GM19372 (cell line): Measurements from ENCODE around the gene DGKB.

ENCODE experiments used
- ATAC-seq: cut with Tn5 transposase; IDR thresholded peaks from one replicate; pipeline ENCODE4 v1.9.1; 2021; ENCODE audit warnings: mild to moderate bottlenecking, low read depth, moderate library complexity; ENCODE audit not compliant: unreplicated experiment

DGKB gene

DNA sequence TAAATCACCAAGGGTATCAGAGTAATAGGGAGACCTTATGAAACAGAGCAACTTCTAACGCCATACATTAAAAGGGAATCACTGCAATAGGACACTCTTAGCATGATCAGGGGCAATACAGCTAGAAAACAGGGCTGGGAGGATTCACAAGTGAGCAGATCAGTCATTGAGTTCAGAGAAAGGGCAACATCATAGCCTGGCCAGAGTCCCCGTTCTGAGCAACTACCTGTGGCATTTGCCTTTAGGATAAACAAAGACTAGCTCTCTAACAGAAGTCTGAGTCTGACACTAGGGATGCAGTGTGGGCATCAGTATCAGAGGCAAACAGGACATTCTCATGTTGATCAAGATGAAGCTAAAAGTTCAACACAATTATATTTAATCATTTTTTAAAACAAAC is 297.9 kb downstream of the DGKB start:
- ATAC-seq = no peak

DNA sequence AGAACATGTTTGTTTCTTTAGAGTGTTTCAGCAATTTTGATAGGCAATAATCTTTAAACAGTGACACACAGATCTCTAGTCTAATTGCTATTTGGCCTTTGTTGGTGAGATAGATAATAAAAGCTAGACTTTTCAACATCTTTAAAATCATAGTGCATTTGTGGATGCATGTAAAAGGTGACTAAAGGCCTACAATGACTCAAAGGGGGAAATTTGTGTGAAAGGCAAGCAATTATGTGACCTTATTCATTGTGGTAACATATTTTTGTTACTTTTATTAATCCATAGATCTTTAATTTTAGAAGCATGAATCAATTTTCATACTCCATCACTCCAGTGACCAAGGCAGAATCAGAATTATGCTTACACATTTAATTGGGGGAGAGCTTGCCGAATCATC is 299.7 kb downstream of the DGKB start:
- no peak for ATAC-seq

DNA sequence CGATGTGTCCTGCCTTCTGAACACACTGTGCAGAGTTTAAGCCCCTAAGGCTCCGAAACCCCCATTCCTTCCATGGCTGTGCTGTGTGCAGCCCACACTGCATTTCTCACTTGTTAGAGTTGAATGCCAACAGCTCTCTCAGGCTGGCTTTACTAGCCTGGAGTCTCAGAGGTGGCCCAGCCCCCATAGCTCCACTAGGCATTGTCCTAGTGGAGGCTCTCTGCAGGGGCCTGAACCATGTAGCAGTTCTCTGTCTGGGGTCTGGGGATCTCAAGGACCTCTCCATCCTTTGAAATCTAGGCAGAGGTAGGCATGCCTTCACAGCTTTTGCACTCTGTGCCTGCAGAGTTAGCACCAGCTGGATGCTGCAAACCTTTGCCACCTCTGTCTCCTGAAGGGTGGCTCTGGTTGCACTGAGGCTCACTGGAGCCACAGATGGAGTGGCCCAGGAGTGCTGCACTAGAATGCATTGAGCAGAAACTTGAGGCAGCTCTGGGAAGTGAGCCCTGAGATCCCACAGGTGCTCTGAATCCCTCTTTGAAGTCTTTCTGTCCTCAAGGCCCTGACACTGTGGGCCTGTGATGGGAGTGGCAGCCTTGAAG is 301.7 kb downstream of the DGKB start:
- ATAC-seq = no peak

DNA sequence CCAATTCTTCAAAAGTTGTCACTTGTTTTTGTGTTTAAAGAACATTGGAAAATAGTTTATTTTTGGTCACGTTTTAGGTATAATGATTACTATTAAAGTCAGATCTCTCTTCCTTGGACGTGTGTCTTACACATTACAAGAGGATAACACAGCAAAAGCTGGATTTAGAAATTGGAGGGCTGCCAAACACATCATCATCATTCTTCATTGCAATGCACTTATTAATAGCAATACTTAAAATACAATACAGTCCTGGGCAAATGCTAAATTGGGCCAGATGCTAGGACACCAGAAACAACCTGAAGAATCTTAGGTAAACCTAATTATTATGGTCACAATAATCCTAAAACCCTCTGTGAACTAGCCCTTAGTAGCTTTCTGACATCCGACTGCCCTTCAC is 303.6 kb downstream of the DGKB start:
- ATAC-seq = no peak

DNA sequence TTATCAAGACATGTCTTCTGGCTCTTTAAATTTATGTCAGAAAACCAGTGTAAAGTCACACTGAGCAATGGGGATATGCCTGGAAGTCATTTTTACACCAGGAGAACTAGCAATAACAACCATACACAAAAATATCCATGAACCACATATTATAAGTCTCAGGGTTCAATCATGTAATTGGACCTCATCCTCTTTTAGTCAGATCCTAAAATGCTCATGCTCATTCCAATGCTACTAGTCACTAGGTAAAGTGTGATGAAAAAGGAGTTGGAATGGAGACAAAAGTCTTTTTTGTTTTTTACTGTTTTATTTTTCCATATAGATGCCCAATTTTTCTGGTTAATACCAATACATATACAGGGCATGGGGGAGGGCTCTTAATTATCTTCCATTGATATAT is 306.1 kb downstream of the DGKB start:
- ATAC-seq = no peak

DNA sequence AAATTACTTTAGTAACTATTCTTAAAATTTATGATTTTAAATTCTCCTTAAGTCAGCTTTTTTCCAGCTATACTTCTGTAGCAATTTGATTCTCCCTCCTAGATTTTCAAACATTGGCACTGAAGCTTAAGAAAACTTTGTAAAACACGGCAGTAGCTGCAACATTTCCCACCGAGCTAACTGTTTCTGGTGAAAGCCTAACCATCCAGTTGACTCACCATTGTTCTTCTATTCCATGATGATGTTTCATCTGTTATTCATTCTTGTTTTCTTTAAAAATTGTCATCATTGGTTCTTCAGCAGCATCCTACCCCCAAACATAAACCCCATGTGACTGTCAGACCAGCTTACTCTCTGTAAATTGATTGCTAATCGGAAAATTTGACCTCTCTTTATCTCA is 312.3 kb downstream of the DGKB start:
- ATAC-seq = no peak

DNA sequence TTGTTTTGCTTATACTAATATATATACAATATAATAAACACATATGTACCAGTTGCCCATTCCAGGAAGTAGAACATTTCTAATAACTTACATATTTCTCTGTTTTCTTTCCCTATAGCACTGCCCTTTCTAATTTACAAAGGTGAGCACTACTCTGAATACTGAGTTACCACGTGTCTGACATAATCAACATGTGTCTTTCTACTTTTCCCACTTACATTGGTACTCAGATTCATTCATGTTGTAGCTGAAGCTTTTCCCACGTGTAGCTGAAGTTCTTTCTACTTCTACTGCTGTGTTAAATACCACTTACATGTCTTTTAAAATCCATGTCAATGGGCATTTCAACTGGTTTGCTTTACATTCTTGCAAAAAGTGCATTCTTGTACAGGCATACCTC is 317.3 kb downstream of the DGKB start:
- ATAC-seq = no peak

DNA sequence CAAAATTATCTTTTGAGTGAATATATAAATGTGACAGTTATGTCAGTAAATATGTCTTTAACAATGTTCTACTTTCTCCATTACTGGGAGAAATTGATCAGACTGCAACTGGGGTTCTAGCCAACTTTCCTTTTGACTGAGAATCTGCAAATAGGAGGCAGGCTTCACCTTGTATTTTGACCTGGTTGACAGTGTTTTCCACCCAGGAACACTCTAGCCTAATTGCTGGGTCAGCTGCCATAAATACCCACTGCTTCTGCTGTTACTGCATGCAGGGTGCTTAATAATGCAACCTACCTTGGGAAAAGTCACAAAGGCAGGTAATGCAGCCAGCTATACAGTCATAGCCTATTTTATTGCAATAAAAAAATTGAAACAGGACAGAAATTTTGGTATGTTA is 319.0 kb downstream of the DGKB start:
- ATAC-seq = no peak

DNA sequence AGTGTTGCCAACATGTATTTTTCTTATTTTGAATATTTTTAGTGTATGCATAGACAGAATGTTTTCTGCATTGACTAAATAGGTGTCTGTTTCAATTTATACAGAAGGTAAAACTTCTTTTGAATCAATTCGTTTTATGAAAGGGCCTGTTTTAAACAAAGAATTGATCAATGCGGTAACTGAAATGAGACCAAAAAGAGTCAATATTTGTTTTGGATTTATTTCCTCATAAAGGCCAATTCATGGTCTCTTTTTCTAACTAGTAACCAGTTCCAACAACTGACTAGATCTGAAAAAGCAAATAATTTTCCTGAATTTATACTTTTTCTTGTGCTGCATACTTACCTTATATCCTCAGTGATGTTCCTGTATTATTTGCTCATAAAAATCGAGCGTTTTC is 320.5 kb downstream of the DGKB start:
- ATAC-seq = no peak

DNA sequence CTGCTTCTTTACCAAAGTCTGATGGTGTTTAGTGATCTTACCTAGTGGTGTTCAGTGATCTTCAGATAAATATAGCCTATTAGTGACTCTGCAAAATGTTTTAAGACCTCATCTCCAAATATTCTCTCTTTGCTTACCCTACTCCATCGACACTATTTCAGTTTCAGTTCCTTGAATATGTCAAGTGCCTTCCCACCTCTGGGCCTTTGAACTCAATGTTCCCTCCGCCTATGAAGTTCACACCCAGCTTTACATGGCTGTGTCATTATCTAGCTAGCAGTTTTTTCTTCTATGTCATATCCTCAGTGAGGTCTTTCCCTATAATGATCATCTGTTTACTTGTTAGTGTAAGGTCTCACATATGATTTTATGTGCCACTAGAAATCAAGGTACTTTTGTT is 322.6 kb downstream of the DGKB start:
- no peak for ATAC-seq

DNA sequence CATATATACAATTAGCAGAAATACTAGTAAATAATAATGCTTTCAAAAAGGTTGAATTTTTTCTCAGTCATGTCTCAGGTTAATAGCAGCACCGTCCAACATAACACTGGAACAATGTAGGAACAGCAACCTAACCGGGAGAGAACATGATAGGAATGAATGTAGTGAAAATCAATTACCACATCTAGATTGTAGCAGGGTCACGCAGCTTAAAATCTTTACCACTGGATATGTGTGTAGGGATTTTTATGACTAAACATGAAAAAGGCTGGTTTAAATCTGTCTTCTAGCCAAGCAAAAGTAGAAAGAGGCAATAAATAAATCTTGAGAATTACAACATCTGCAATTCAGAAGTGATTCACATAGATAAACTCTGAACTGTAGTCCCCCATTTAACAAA is 326.0 kb downstream of the DGKB start:
- no peak for ATAC-seq

DNA sequence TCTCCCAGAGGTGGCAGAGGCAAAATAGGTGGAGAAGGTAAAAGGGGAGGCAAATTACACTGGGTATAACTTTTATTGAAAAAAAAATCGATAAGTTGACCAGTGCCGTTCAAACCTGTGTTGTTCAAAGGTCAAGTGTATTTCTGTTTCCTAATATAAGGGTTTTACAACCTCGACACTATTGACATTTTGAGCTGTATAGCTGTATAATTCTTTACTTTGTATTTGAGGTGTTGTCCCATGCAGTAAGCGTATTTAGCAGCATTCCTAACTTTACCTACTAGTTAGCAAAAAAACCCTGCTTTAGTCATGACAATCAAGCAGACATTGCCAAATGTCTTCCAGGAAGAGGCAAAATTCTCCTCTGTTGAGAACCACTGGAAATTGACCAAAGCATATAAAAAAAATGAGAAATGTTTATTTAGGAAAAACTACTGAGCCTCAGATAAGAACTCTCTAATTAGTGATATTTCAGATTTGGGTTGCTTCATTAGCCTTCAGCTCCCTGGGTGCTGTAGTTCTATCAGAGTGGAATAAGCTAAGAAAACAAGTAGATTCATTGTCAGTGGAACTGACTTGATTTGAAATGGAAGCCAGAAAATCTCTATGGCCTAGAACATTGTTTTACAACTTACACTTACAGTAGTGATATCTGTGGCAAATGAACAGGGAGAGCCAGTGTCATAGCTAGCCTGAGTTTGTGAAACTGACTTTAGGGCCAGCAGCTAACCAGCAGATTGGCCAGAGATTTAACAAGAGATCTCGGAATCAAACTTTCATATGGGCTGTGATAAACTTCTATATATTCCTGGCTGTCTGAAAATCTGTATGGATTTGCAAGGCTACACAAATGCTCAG is 331.6 kb downstream of the DGKB start:
- no peak for ATAC-seq

DNA sequence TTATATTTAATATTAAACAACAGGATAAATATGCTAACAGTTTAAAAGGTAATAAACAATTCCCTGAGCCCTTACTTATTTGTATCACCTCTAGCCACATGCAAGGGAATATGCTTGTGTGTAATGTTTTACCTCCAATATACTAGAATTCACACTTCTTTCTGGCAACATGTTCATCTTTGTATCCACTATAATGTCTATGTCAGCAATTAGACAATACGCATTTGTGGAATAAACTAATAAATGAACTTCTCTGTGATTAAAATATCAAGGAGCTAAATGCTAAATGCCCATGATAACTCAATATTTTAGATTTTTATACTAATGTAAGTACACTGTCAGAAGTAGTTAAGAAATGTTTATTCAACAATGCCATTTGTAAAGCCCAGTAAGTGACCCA is 350.5 kb downstream of the DGKB start:
- no peak for ATAC-seq

DNA sequence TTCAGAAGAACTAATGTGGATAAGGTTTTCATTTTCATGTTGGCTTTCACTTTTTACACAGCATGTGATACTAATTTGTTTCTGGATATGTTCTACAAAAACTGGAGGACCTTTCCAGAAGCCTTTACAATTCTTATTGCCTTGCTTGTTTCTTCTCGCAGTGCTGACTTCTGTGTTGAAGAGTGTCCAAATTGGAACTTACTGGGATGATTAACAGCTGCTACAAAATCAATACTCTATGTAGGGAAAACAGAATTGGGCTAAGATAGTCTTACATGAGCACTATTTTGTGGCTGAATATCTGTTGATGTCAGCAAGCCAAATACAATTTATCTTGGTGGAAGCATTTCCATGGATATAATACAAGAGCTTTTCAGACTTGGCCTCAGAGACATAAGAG is 351.2 kb downstream of the DGKB start:
- no peak for ATAC-seq

DNA sequence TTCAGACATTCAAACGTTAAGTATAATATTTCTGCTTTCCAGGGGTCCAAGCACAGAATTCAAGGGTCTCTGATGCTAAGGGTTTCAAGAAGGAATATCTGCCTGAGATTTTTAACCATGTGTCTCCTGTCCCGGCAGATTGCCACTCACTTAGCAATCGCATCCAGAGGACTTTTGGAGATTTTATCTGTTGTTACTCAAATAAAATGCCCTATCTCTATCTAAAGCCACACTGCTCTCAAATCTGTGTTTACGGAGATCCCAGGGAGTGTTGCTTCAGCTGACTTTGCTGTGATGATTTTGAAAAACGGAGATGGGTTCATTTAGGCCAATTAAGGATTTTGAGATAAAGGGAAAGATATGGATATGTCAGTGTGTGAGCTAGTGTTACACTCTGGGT is 359.9 kb downstream of the DGKB start:
- no peak for ATAC-seq

DNA sequence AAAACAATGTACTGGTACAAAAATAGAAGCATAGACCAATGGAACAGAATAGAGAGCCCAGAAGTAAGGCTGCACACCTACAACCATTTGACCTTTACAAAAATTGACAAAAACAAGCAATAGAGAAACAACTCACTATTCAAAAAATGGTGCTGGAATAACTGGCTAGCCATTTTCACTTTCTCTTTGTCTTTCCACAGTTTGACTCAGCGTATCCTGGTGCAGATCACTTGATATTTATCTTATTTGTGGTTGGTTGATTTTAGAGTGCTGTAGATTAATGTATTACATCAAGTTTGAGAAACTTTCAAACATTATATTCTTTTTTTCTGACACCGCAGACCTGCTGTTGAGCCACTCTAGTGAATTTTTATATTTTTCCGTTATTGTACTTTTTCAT is 381.4 kb downstream of the DGKB start:
- no peak for ATAC-seq

DNA sequence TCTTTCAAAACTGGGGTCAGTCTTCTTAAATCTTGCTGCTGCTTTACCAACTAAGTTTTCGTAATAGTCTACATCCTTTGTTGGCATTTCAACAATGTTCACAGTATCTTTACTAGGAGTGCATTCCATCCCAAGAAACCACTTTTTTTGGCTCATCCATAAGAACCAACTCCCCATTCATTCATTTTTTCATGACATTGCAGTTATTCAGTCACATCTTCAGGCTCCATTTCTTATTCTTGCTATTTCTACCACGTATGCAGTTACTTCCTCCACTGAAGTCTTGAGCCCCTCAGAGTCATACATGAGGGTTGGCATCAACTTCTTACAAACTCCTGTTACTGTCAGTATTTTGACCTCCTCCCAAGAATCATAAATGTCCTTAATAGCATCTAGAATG is 392.3 kb downstream of the DGKB start:
- no peak for ATAC-seq

DNA sequence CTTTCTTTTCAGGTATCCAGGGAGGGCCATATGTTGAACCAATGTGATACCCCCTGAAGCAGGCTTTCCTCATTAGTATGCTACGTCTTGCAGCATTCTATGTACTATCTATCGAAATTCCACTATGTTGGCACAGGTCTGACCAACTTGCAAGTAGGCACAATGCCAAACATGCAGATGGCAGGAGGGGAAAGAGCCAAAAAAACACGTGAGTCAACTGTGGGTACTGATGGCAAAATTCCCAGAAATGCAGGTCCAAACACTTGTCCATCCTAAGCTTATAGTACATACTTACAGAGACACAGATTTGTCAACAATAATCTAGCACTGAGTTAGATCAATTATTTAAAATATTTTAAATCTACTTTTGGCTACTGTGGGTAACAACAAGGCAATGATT is 394.9 kb downstream of the DGKB start:
- ATAC-seq = no peak

DNA sequence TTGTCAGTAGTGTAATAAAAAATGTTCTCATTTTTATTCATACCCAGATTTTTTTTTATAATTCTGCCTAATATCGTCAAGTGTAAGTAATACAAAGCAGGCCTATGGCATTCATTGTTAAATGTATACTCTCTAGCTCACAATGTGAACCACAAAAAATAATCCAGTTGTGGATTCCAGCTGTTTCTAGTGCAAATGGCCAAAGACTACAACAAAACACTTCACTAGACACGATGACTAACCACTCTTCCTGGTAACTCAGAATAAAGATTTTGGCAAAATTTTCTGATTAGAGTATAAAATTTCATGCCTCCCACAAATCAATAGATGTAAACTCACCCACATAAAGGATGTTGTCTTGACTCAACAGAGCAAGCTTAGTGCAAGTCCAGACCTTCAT is 396.6 kb downstream of the DGKB start:
- ATAC-seq = no peak

DNA sequence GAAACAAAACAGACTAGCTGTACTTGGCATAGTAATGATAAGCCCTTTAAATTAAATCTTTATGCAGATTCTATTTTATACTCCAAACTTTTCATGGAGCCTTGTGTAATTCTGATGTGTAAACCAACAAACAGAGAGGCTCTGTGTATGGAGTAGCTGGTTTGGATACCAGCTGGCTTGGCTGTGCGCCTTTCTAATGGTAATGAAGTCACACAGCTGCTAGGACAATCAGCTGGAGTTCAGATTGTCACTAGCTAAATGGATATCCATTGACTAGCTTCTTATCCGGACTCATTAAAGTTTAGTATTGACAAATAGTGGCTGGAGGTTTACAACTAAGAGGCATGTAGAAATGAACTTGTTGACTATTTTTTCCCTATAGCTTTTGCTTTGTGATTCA is 398.4 kb downstream of the DGKB start:
- ATAC-seq = no peak

DNA sequence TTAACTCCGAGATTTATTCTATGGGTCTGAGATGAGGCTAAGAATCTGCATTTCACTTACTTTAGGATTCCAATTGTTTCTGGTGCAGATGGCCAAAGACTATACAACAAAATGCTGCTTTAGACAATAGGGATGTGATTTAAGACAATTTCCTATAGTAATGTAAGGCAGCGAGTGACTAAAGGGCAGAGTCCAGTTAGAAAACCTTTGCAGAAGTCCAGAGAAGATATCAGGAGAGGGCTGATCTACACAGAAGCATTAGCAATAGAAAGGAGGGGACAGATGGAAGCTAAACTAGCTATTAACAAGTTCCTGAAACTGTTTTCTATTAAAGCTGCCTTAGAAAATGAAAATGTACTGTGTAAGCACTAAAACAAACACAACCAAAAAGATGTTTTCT is 398.9 kb downstream of the DGKB start:
- ATAC-seq = no peak

DNA sequence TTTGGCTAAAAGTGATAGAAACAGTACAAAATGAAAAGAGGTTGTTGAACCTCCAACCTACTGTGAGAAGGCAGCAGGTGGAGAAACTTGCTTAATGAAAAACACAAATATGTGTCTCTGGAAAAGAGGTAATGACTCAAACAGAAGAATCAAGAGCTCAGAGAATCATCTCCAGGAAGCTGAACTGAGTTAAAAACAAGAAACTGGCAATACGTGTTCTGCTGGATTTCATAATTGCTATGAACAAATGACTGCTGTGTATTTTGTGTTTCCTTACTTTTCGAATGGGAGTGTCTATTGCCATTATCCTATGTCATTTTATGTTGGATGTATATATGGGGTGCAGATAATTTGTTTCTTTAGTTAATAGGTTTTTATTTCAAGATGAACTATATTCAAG is 401.1 kb downstream of the DGKB start:
- no peak for ATAC-seq
